ENCODE measurements around the gene IPCEF1.

The IPCEF1 gene

GRCh38 chr6:154156135-154156896 is 200.3 kb downstream of the IPCEF1 start:
- peak; percentile 54 for DNase-seq

DNA sequence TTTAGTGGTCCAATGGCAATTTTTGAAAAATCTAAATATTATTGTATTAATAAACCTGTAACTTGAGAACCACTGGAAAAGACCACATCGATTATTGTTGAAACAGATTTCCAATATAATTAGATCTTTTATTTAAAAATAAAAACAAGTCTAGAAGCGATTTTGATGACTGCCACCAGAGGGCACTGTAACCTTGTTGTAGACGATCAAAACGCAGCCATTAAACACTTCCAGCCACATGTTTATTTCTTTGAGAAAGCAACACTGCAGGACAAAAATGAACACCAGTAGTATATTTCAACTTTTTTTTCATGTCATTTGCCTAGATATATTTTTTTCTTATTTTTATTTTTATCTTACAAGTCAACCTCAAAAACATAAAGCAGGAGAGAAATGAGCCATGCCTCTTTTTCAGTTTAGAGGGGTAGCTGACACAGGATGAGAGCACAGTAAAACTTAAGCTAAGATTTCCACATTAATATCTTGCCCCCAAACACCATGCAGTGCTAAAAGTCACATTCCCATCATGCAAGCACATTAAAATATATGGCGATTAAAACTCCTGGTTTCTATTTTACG is 202.1 kb downstream of the IPCEF1 start:
- DNase-seq = peak; percentile 81

DNA sequence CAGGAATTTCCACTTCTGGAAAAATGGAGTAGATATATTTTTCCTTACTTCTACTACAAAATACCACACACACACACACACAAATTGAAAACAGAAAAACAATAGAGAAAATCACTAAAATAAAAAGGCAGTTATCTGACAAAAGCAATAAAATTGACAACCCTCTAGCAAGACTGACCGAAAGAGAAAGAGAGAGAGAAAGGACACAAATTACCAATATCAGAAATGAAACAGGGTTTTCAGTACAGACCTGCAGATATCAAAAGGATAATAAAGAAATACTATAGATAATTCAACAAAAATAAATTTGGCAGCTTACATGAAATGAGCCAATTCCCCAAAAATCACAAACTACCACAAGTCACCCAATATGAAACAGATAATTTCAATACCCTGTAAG is 212.8 kb downstream of the IPCEF1 start:
- DNase-seq = no peak

DNA sequence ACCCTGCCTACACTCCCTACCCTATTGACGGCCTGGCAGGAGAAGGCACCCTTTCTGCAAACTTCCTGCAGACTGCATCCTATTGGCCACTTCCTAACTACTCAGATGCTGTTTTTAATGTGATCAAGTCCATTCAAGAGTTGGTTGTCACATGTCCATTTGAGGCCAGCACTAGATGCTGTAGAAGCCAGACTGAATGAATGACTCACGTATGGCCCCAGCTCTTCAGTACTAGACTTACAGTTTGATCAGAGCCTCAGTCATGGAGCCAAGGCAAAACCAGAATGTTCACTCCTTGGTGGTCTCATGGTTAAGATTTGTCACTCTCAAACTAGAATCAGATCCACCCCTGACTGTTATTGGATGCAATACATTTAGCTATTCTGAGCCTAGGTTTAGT is 215.9 kb downstream of the IPCEF1 start:
- DNase-seq = no peak

DNA sequence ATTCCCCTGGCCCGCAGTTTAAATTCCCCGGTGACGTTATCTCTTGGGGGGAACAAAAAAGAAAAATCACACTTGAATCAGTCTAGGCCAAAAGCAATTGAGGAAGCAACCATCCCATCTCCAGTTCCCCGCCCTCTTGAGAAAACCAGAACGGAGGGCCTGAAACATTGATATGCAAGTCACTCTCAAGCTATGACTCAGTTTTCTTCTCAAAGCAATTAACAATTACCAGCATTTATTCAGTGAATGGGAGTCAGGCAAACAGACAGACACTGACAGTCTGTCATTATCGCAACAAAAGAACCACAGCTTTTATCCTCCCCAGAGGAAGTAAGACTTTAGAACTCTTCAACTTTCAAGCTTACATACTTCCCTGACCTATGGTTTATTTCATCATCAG is 216.7 kb downstream of the IPCEF1 start:
- DNase-seq = no peak

DNA sequence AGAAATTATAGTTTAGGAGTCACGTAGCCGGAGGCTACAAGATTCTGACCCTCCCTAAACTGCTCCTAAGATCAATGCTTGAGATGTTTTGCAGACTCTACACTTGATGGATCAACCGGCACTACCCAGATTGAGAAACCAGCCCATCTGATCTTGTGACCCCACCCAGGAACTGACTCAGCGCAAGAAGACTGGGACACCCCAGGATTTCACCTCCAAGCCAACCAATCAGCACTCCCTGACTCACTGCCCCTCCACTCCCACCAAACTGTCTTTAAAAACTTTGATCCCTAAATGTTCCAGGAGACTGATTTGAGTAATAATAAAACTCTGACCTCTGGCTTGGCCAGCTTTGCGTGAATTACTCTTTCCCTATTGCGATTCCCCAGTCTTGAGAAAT is 217.8 kb downstream of the IPCEF1 start:
- no peak for DNase-seq

GRCh38 chr6:154134471-154135147 is 222.0 kb downstream of the IPCEF1 start:
- no peak for DNase-seq

- no peak for DNase-seq
Observed at GRCh38 chr6:154127657-154128056, 228.9 kb downstream of the IPCEF1 start.

DNA sequence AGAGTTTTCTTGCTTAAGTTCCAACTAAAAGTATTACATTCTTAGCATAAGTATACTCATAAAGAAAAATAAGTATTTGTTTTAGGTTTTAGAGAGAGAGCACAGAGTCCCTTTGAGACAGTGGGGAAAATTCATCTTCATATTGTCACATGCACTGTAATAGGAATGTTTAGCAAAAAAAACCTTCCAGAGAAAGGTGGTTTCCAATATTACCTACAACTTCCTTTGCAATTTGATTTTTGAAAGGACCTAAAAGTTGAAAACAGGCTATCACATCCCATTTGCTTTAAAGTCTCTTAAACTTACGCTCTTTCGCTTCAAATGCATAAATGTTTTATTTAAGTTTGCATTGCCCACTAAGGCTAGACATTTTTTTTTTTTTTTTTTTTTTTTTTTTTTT is 231.2 kb downstream of the IPCEF1 start:
- DNase-seq = no peak

GRCh38 chr6:154123155-154123956 is 233.2 kb downstream of the IPCEF1 start:
- no peak for DNase-seq

GRCh38 chr6:154122195-154122925 is 234.2 kb downstream of the IPCEF1 start:
- DNase-seq = no peak

DNA sequence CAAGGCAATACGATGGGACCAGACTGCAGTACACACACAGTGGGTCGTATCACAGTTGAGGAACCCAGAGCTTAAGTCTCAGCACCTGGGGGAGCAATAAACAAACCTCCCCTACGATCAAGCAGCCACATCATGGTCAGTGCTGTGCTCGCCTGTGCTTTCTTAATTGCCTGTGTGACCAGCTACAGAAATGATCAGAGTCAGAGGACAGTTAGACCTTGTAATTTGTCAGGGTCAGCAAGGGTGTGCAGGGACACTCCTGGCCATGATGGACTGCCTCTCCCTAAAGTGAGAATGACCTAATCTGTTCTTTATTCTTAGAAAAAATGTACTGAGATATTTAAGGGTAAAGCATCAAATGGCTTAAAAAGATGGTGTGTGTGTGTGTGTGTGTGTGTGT is 239.1 kb downstream of the IPCEF1 start:
- DNase-seq = no peak

GRCh38 chr6:154113392-154113791 is 243.2 kb downstream of the IPCEF1 start:
- DNase-seq = no peak

DNA sequence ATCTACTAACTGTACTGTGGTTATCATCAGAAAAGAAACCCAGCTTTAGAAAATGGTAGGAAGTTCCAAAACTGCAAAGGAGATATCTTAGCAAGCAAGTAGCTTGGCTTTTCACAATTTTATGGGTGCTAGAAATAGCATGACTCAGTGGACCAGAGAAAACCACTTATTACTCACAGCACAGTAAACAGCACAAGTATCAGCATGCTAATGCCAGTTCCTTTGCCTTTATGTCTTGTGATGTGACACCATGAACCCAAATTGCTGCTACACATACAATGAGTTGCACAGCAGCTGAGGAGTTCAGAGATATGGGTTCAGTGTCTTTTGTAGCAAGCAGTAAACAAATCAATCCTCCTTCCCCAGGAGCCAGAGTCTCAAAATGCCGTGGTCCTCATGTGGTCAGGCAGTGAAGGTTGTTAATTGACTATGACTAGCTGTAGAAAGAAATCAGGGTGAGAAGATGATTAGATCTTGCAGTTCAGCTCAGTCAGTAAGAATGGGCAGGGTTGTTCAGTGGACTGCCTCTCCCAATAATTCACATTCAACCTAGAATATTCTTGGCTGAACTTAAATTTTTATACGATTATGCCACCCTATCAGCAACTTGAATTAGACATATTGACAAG is 244.3 kb downstream of the IPCEF1 start:
- DNase-seq = no peak

GRCh38 chr6:154111025-154111424 is 245.6 kb downstream of the IPCEF1 start:
- no peak for DNase-seq

DNA sequence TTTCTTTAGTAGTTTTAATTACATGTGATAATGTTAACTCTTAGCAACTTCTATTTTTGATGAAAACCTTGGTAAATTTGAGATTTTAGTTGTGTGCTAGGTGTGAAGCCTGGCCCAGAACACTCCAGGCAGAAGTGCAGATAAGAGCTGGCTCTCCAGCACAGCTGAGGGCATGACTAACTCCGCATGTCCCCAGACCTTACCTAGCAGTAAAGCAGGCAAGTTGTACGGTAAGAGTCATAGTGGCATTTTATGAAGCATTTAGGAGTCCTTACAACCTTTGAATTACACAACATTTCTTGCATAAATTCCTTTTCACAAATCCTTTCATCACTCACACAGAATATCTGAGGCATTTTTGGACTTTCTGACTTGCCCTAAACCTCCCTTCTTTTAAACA is 250.4 kb downstream of the IPCEF1 start:
- DNase-seq = no peak

Data from NCI-H82 (cell line).